ENCODE results near the gene ROMO1. TPM values are rescaled to one million over a fixed set of nuclear protein-coding genes. Genes with fewer than 3 reads are reported as not detected.

ROMO1 gene
- total and polyA plus RNA-seq, 2 of the 8 experiments (the other 6 are each of a cell fraction or from before 2014, with no cell fraction given): 164 to 702 TPM

- no peak overlapping the region for H2BK15ac ChIP-seq (ENCODE audit: low read length)
- H4K91ac ChIP-seq (replicated peaks; ENCODE audit: insufficient read length, low read length): no peak overlapping the region
- H2BK12ac ChIP-seq (ENCODE audit: low read depth, low read length): no peak overlapping the region
- H3K18ac ChIP-seq (ENCODE audit: extremely low read depth, low read length): no peak overlapping the region
- H2BK5ac ChIP-seq (ENCODE audit: low read depth, low read length): no peak overlapping the region
- H3K4ac ChIP-seq (replicated peaks; ENCODE audit: insufficient read length, low read depth, low read length): no peak overlapping the region
- H3K79me1 ChIP-seq (ENCODE audit: low read depth, low read length): peaks cover under 1% of the 10 kb centered on the region; the same call in 1 of the 2 replicates
- H3K4me2 ChIP-seq (ENCODE audit: insufficient read depth in 1 of 2, low read depth in 2 of 2, low read length in 2 of 2): no peak overlapping the region
- ChIA-PET POLR2A (ENCODE audit: partially characterized antibody) (interaction anchor here (0.6 to 45.3 kb wide), 8 partner anchors 2 to 162 kb away, joined by 3 to 2341 read pairs (median 4); partner anchors contain the start of genes NFS1, PHF20, RBM39 and ROMO1), CTCF (ENCODE audit: partially characterized antibody) (no interaction called here)
- no peak overlapping the region for H3K56ac ChIP-seq (replicated peaks; ENCODE audit: insufficient read length, low read depth, low read length)
- FAIRE-seq: no peak
- DNase-seq (ENCODE audit: low read depth in 1 of 2, low spot score in 2 of 2): no peak
- H2AFZ ChIP-seq (ENCODE audit: low read length): no peak overlapping the region
- H3K36me3 ChIP-seq (ENCODE audit: control insufficient read depth in 2 of 4, insufficient read depth in 4 of 4, low read length in 3 of 4): peaks cover 55 to 99% (median 90%) of the 10 kb centered on the region in 4 experiments
- no peaks in the 10 kb centered on the region for H3K27me3 ChIP-seq (replicated peaks in 1 of 4; ENCODE audit: control insufficient read depth in 3 of 4, extremely low read depth in 1 of 4, insufficient read depth in 3 of 4, low read length in 3 of 4)
- no peaks in the 10 kb centered on the region for H3K9me3 ChIP-seq (ENCODE audit: insufficient read depth in 2 of 2, low read depth in 1 of 2, low read length in 1 of 2)
- no peaks in the 10 kb centered on the region for H3K4me1 ChIP-seq (replicated peaks in 1 of 4; ENCODE audit: control insufficient read depth in 3 of 4, insufficient read depth in 4 of 4, low read length in 3 of 4)
- H3K23me2 ChIP-seq (ENCODE audit: low read depth, low read length): no peaks in the 10 kb centered on the region
- peaks cover 20 to 30% of the 10 kb centered on the region in 2 experiments for H4K20me1 ChIP-seq (replicated peaks in 1 of 2; ENCODE audit: control insufficient read depth in 1 of 2, insufficient read depth in 2 of 2, low read length in 2 of 2)
- no peak overlapping the region; the same call in 1 of the 2 replicates for H4K8ac ChIP-seq (ENCODE audit: extremely low read depth, insufficient read depth, low read length)
- H2BK20ac ChIP-seq (ENCODE audit: low read length): no peak overlapping the region
- H3K4me3 ChIP-seq (ENCODE audit: extremely low read depth in 1 of 4, insufficient read depth in 2 of 4, low read depth in 3 of 4, low read length in 4 of 4): no peak overlapping the region
- no peak overlapping the region for H2AK5ac ChIP-seq (ENCODE audit: low read depth, low read length)
- no peak overlapping the region for H3K27ac ChIP-seq (ENCODE audit: low read depth, low read length)
- no peak overlapping the region for H3K23ac ChIP-seq (ENCODE audit: insufficient read length)
- no peak overlapping the region for H3K14ac ChIP-seq (ENCODE audit: insufficient read length)
- no peak for TF ChIP-seq CHD1 (IDR thresholded peaks at IDR 0.05; ENCODE audit: low read depth, low read length)
- peak in 1 of 2 experiments; percentile 17; a peak in 2 of 3 replicates for TF ChIP-seq POLR2A (IDR thresholded peaks at IDR 0.05; ENCODE audit: control extremely low read depth in 1 of 2, low read depth in 2 of 2, low read length in 2 of 2)
- no peak overlapping the region for H4K5ac ChIP-seq (ENCODE audit: insufficient read length, low read depth, low read length)
- H3K9ac ChIP-seq (replicated peaks in 1 of 4; ENCODE audit: extremely low read depth in 1 of 4, low read depth in 3 of 4, low read length in 3 of 4): no peak overlapping the region
- peaks cover 8 to 91% of the 10 kb centered on the region in 2 experiments for H3K79me2 ChIP-seq (ENCODE audit: control insufficient read depth in 1 of 2, insufficient read depth in 2 of 2, low read length in 2 of 2)
- WGBS, 2 experiments (ENCODE audit: extremely low coverage in 1 of 2, insufficient coverage in 1 of 2, insufficient read length in 1 of 2, insufficient replicate concordance in 2 of 2, low coverage in 1 of 2, low lambda C conversion rate in 2 of 2, missing lambda C conversion rate in 1 of 2): 93% methylated on average over 24 of the region's 24 CpGs; no CpG with 5 or more reads in 1 of the 2 experiments
- H2BK120ac ChIP-seq (replicated peaks; ENCODE audit: low read depth, low read length): no peak overlapping the region
These were observed 32.8 kb downstream of the ROMO1 start for GRCh38 chr20:35731862-35732643.
